ENCODE results near the gene VPS8. TPM values are rescaled to one million over a fixed set of nuclear protein-coding genes. Genes with fewer than 3 reads are reported as not detected.

Gene VPS8
- total and polyA plus RNA-seq, 2 donors (not counting 1 experiment from before 2014, with no cell fraction given): 24.9 to 99.4 TPM

- Histone ChIP-seq H4K20me1 (ENCODE audit: control insufficient read depth, extremely low read depth, insufficient read depth, low read length) (no peaks in the 10 kb centered on the region), H3K4me1 (ENCODE audit: control insufficient read depth, extremely low read depth, insufficient read depth, low read length) (no peaks in the 10 kb centered on the region), H3K4me3 (replicated peaks in 1 of 4; ENCODE audit: control extremely low read depth in 1 of 4, insufficient read depth in 1 of 4, low read depth in 3 of 4, low read length in 4 of 4) (no peak overlapping the region), H3K9ac (ENCODE audit: insufficient read depth, low read length) (no peak overlapping the region), H3K79me2 (ENCODE audit: control insufficient read depth, insufficient read depth, low read length) (no peaks in the 10 kb centered on the region), H3K4me2 (ENCODE audit: extremely low read depth, insufficient read depth, low read length) (no peak overlapping the region), H3K27ac (ENCODE audit: insufficient read depth, low read length) (no peak overlapping the region), H2AFZ (ENCODE audit: low read length) (no peak overlapping the region), H3K27me3 (ENCODE audit: control insufficient read depth, insufficient read depth, low read length) (no peaks in the 10 kb centered on the region), H3K36me3 (ENCODE audit: control insufficient read depth, insufficient read depth, low read length) (no peaks in the 10 kb centered on the region), H3K9me3 (ENCODE audit: control insufficient read depth, insufficient read depth, low read depth, low read length) (no peaks in the 10 kb centered on the region)
- no peak for DNase-seq (ENCODE audit: low read depth in 2 of 2)
- TF ChIP-seq CTCF (conservative IDR thresholded peaks at IDR 0.05 in 1 of 2, IDR thresholded peaks at IDR 0.05 in 1 of 2; ENCODE audit: low read depth in 1 of 2, low read length in 2 of 2): no peak
Observed at GRCh38 chr3:184806567-184807271, 5.2 kb upstream of the VPS8 start.

- Histone ChIP-seq H3K4me1 (ENCODE audit: control insufficient read depth, extremely low read depth, insufficient read depth, low read length) (no peaks in the 10 kb centered on the region), H2AFZ (ENCODE audit: low read length) (no peak overlapping the region), H3K79me2 (ENCODE audit: control insufficient read depth, insufficient read depth, low read length) (peaks cover under 1% of the 10 kb centered on the region), H3K9me3 (ENCODE audit: control insufficient read depth, insufficient read depth, low read depth, low read length) (no peaks in the 10 kb centered on the region), H3K27ac (ENCODE audit: insufficient read depth, low read length) (no peak overlapping the region), H3K4me3 (replicated peaks in 1 of 4; ENCODE audit: control extremely low read depth in 1 of 4, insufficient read depth in 1 of 4, low read depth in 3 of 4, low read length in 4 of 4) (no peak overlapping the region), H3K4me2 (ENCODE audit: extremely low read depth, insufficient read depth, low read length) (no peak overlapping the region), H3K36me3 (ENCODE audit: control insufficient read depth, insufficient read depth, low read length) (no peaks in the 10 kb centered on the region), H4K20me1 (ENCODE audit: control insufficient read depth, extremely low read depth, insufficient read depth, low read length) (no peaks in the 10 kb centered on the region), H3K27me3 (ENCODE audit: control insufficient read depth, insufficient read depth, low read length) (no peaks in the 10 kb centered on the region), H3K9ac (ENCODE audit: insufficient read depth, low read length) (no peak overlapping the region)
- TF ChIP-seq CTCF (conservative IDR thresholded peaks at IDR 0.05 in 1 of 2, IDR thresholded peaks at IDR 0.05 in 1 of 2; ENCODE audit: low read depth in 1 of 2, low read length in 2 of 2) (no peak), EZH2 (IDR thresholded peaks at IDR 0.05; ENCODE audit: low read length, missing control alignments) (no peak)
- DNase-seq (ENCODE audit: low read depth in 2 of 2): no peak
Observed at GRCh38 chr3:184807549-184807948, 4.4 kb upstream of the VPS8 start.

- H3K27me3 ChIP-seq (ENCODE audit: control insufficient read depth, insufficient read depth, low read length): no peaks in the 10 kb centered on the region
- peaks cover under 1% of the 10 kb centered on the region for H3K4me1 ChIP-seq (ENCODE audit: control insufficient read depth, extremely low read depth, insufficient read depth, low read length)
- H3K27ac ChIP-seq (ENCODE audit: insufficient read depth, low read length): no peak overlapping the region
- no peaks in the 10 kb centered on the region for H3K9me3 ChIP-seq (ENCODE audit: control insufficient read depth, insufficient read depth, low read depth, low read length)
- H3K36me3 ChIP-seq (ENCODE audit: control insufficient read depth, insufficient read depth, low read length): no peaks in the 10 kb centered on the region
- H2AFZ ChIP-seq (ENCODE audit: low read length): no peak overlapping the region
- H3K4me2 ChIP-seq (ENCODE audit: extremely low read depth, insufficient read depth, low read length): no peak overlapping the region
- H4K20me1 ChIP-seq (ENCODE audit: control insufficient read depth, extremely low read depth, insufficient read depth, low read length): no peaks in the 10 kb centered on the region
- TF ChIP-seq EZH2 (IDR thresholded peaks at IDR 0.05; ENCODE audit: low read length, missing control alignments) (no peak), CTCF (conservative IDR thresholded peaks at IDR 0.05 in 1 of 2, IDR thresholded peaks at IDR 0.05 in 1 of 2; ENCODE audit: low read depth in 1 of 2, low read length in 2 of 2) (no peak)
- H3K9ac ChIP-seq (ENCODE audit: insufficient read depth, low read length): no peak overlapping the region
- no peak overlapping the region for H3K4me3 ChIP-seq (replicated peaks in 1 of 4; ENCODE audit: control extremely low read depth in 1 of 4, insufficient read depth in 1 of 4, low read depth in 3 of 4, low read length in 4 of 4)
- DNase-seq (ENCODE audit: low read depth in 2 of 2): no peak
- H3K79me2 ChIP-seq (ENCODE audit: control insufficient read depth, insufficient read depth, low read length): peaks cover 5% of the 10 kb centered on the region
Observed at GRCh38 chr3:184808021-184808420, 3.9 kb upstream of the VPS8 start.
